AG04450 (cell line): ENCODE results near the gene CDK14. TPM values are rescaled to one million over a fixed set of nuclear protein-coding genes. Genes with fewer than 3 reads are reported as not detected.

Experiments used
- CTCF ChIA-PET: fragments of 300-600, 350-600 bp; formaldehyde crosslinking; extraction: SDS; loops from one replicate; lab custom pipeline; 2022; ENCODE audit warnings: antibody characterized with exemption, inconsistent platforms; lab: Charles Lee
- POLR2A ChIA-PET: fragments of 350-600 bp; formaldehyde crosslinking; extraction: SDS; loops from one replicate; lab custom pipeline; 2021; ENCODE audit warnings: antibody characterized with exemption, inconsistent platforms; lab: Yijun Ruan, JAX
- DNase-seq: peaks from one replicate; pipeline ENCODE4 v3.0.0-alpha.2; 2011; ENCODE audit warnings: low read depth, low spot score
- H3K27ac ChIP-seq: one replicate; pipeline ENCODE4 v1.5.1; 2012; ENCODE audit warnings: low read depth, low read length, control low read depth
- H3K27me3 ChIP-seq: one replicate; pipeline ENCODE4 v1.6.0; 2012; ENCODE audit warnings: low read length; ENCODE audit not compliant: control insufficient read depth, insufficient read depth
- H3K4me3 ChIP-seq: 2 replicates; pipeline ENCODE4 v1.5.1; 2011; ENCODE audit warnings: mild to moderate bottlenecking, low read depth, low read length, control low read depth
- H3K9me3 ChIP-seq: 2 replicates; pipeline ENCODE4 v1.5.1; 2012; ENCODE audit warnings: low read length; ENCODE audit not compliant: control insufficient read depth, insufficient read depth
- CTCF ChIP-seq: IDR thresholded peaks from 2 replicates; pipeline ENCODE4 v1.5.1; 2011; ENCODE audit warnings: low read depth, low read length, control low read depth, inconsistent platforms
- polyA plus RNA-seq: library from polyadenylated mRNA; depleted of rRNA; stranded (reverse); fragments of >200 nt; gene quantifications from 2 replicates; pipeline ENCODE4 v1.2.3, GENCODE V29; 2011

The CDK14 gene
- polyA plus RNA-seq, 1 experiment = 28.4 TPM

- no peak for TF ChIP-seq CTCF
- H3K27ac ChIP-seq = no peak overlapping the region
- H3K9me3 ChIP-seq = no peaks in the 10 kb centered on the region
- H3K27me3 ChIP-seq = no peaks in the 10 kb centered on the region
- CTCF ChIA-PET = interaction anchor here (0.7 kb wide), 1 partner anchor 16 kb away, joined by 3 read pairs; no protein-coding TSS in a partner anchor
- POLR2A ChIA-PET = no interaction called here
- H3K4me3 ChIP-seq = no peak overlapping the region
- DNase-seq = no peak
These were observed 114.3 kb downstream of the CDK14 start for GRCh38 chr7:90710466-90710850.

- no peak overlapping the region for H3K4me3 ChIP-seq
- H3K27me3 ChIP-seq = no peaks in the 10 kb centered on the region
- CTCF ChIA-PET = no interaction called here
- no peak for DNase-seq
- H3K9me3 ChIP-seq = no peaks in the 10 kb centered on the region
- H3K27ac ChIP-seq = no peak overlapping the region
- TF ChIP-seq CTCF = no peak
- POLR2A ChIA-PET = no interaction called here
These were observed 117.5 kb downstream of the CDK14 start for GRCh38 chr7:90713628-90714027.

- Histone ChIP-seq H3K4me3 (no peak overlapping the region), H3K27ac (no peak overlapping the region), H3K27me3 (no peaks in the 10 kb centered on the region), H3K9me3 (no peaks in the 10 kb centered on the region)
- TF ChIP-seq CTCF = no peak
- POLR2A ChIA-PET = no interaction called here
- no peak for DNase-seq
- CTCF ChIA-PET = interaction anchor here (0.7 to 1.6 kb wide), 4 partner anchors 22 to 417 kb away, joined by 3 to 6 read pairs (median 4); no protein-coding TSS in a partner anchor
These were observed 118.9 kb downstream of the CDK14 start for GRCh38 chr7:90715067-90715466.

GRCh38 chr7:90717296-90718060 is 121.4 kb downstream of the CDK14 start:
- CTCF ChIA-PET = interaction anchor here (0.8 to 2.1 kb wide), 3 partner anchors 8 to 318 kb away, joined by 3 to 6 read pairs (median 5); no protein-coding TSS in a partner anchor
- POLR2A ChIA-PET = no interaction called here
- no peak for DNase-seq

More at GRCh38 chr7:90717296-90718060, 121.4 kb downstream of the CDK14 start:
- Histone ChIP-seq H3K9me3 (no peaks in the 10 kb centered on the region), H3K27me3 (no peaks in the 10 kb centered on the region), H3K4me3 (no peak overlapping the region), H3K27ac (no peak overlapping the region)
- TF ChIP-seq CTCF = no peak
